ENCODE data around the gene TRAM2. TPM values are rescaled to one million over a fixed set of nuclear protein-coding genes. Genes with fewer than 3 reads are reported as not detected.

The TRAM2 gene
- total and polyA plus RNA-seq, 2 of the 13 experiments (the other 11 are each of a cell fraction or from before 2014, with no cell fraction given) = 49.1 to 72.5 TPM

- in situ Hi-C loops (cut with HindIII; ENCODE audit: extremely low pct_ligation_motif_present, low pct_unique_long_range_greater_than_20kb) (no loop called here), intact Hi-C loops (cut with micrococcal nuclease; ENCODE audit: unreplicated experiment) (no loop called here)
- peaks cover 29% of the 10 kb centered on the region for H3K4me1 ChIP-seq (ENCODE audit: insufficient read depth, low read length)
- no peak overlapping the region for H2AFZ ChIP-seq (ENCODE audit: low read length)
- ChIA-PET POLR2A (interaction anchor here (1.2 to 1.9 kb wide), 3 partner anchors 46 to 99 kb away, joined by 3 to 6 read pairs (median 4); no protein-coding TSS in a partner anchor), CTCF (ENCODE audit: low intra/inter-chr PET ratio, low total read pairs) (no interaction called here)
- H3K4me2 ChIP-seq (ENCODE audit: low read depth, low read length) = no peak overlapping the region
- H3K27me3 ChIP-seq (ENCODE audit: control insufficient read depth in 1 of 2, insufficient read depth in 2 of 2, low read length in 2 of 2) = no peaks in the 10 kb centered on the region
- DNase-seq (ENCODE audit: low spot score) (no peak), ATAC-seq (0 out of 3 replicates have a peak, but pooled peaks have one; percentile 2), FAIRE-seq (no peak)
- H3K79me2 ChIP-seq (ENCODE audit: insufficient read depth, low read length) = no peaks in the 10 kb centered on the region
- peaks cover 5 to 24% of the 10 kb centered on the region in 2 experiments for H3K36me3 ChIP-seq (replicated peaks in 1 of 2; ENCODE audit: control insufficient read depth in 1 of 2, insufficient read depth in 2 of 2, low read length in 2 of 2)
- TF ChIP-seq POLR2A (IDR thresholded peaks at IDR 0.05; ENCODE audit: insufficient read depth in 1 of 2, low read depth in 2 of 2, low read length in 2 of 2) (0 out of 4 replicates have a peak, but pooled peaks of 1 of the 2 experiments have one; percentile 15), SAFB2 (CRISPR knock-in tag; IDR thresholded peaks at IDR 0.05; ENCODE audit: borderline replicate concordance, low read depth) (0 out of 2 replicates have a peak, but pooled peaks have one; percentile 7), ONECUT2 (CRISPR knock-in tag; IDR thresholded peaks at IDR 0.05) (no peak)
- 100% methylated on average over 1 of the region's 1 CpG for WGBS (ENCODE audit: low lambda C conversion rate)
- no peak overlapping the region for H3K27ac ChIP-seq (ENCODE audit: extremely low read length, insufficient read depth, low read length)
- BruUV-seq (replicated peaks) = no TSS peak
- H3K9ac ChIP-seq (ENCODE audit: insufficient read depth, low read depth, low read length) = no peak overlapping the region
- no peaks in the 10 kb centered on the region for H3K9me3 ChIP-seq (ENCODE audit: low read length)
- no peaks in the 10 kb centered on the region for H4K20me1 ChIP-seq (ENCODE audit: insufficient read depth, low read length)
- no peak overlapping the region for H3K4me3 ChIP-seq (replicated peaks in 1 of 3; ENCODE audit: insufficient read depth in 1 of 3, low read depth in 2 of 3, low read length in 3 of 3)
Measured at GRCh38 chr6:52499026-52499425, 77.8 kb downstream of the TRAM2 start.

GRCh38 chr6:52498538-52499017 is 78.3 kb downstream of the TRAM2 start:
- H3K9ac ChIP-seq (ENCODE audit: insufficient read depth, low read depth, low read length) = no peak overlapping the region
- no peak overlapping the region for H3K4me3 ChIP-seq (replicated peaks in 1 of 3; ENCODE audit: insufficient read depth in 1 of 3, low read depth in 2 of 3, low read length in 3 of 3)
- intact Hi-C loops (cut with micrococcal nuclease; ENCODE audit: unreplicated experiment) = no loop called here
- H3K4me2 ChIP-seq (ENCODE audit: low read depth, low read length) = no peak overlapping the region
- ATAC-seq (no peak), DNase-seq (ENCODE audit: low spot score) (no peak), FAIRE-seq (no peak)
- peaks cover 5 to 19% of the 10 kb centered on the region in 2 experiments for H3K36me3 ChIP-seq (replicated peaks in 1 of 2; ENCODE audit: control insufficient read depth in 1 of 2, insufficient read depth in 2 of 2, low read length in 2 of 2)
- no peaks in the 10 kb centered on the region for H4K20me1 ChIP-seq (ENCODE audit: insufficient read depth, low read length)
- peaks cover 33% of the 10 kb centered on the region for H3K4me1 ChIP-seq (ENCODE audit: insufficient read depth, low read length)
- no peak overlapping the region for H3K27ac ChIP-seq (ENCODE audit: extremely low read length, insufficient read depth, low read length)
- H3K79me2 ChIP-seq (ENCODE audit: insufficient read depth, low read length) = no peaks in the 10 kb centered on the region
- ChIA-PET CTCF (ENCODE audit: low intra/inter-chr PET ratio, low total read pairs) (no interaction called here), POLR2A (interaction anchor here (1.2 to 1.9 kb wide), 3 partner anchors 47 to 100 kb away, joined by 3 to 6 read pairs (median 4); no protein-coding TSS in a partner anchor)
- no peaks in the 10 kb centered on the region for H3K9me3 ChIP-seq (ENCODE audit: low read length)
- no peaks in the 10 kb centered on the region for H3K27me3 ChIP-seq (ENCODE audit: control insufficient read depth in 1 of 2, insufficient read depth in 2 of 2, low read length in 2 of 2)
- in situ Hi-C loops (cut with HindIII; ENCODE audit: extremely low pct_ligation_motif_present, low pct_unique_long_range_greater_than_20kb) = no loop called here
- WGBS (ENCODE audit: low lambda C conversion rate) = 94% methylated on average over 11 of the region's 11 CpGs
- H2AFZ ChIP-seq (ENCODE audit: low read length) = no peak overlapping the region
- no TSS peak for BruUV-seq (replicated peaks)
- TF ChIP-seq ZNF484 (CRISPR knock-in tag; IDR thresholded peaks at IDR 0.05; ENCODE audit: borderline replicate concordance, low read depth) (no peak), CSRNP2 (CRISPR knock-in tag; conservative IDR thresholded peaks at IDR 0.05; ENCODE audit: low read depth) (no peak), SP4 (CRISPR knock-in tag; IDR thresholded peaks at IDR 0.05) (0 out of 2 replicates have a peak, but pooled peaks have one; percentile 20), TFDP1 (CRISPR knock-in tag; IDR thresholded peaks at IDR 0.05; ENCODE audit: borderline replicate concordance) (no peak), ZNF83 (CRISPR knock-in tag; IDR thresholded peaks at IDR 0.05; ENCODE audit: borderline replicate concordance) (no peak), ZNF615 (CRISPR knock-in tag; IDR thresholded peaks at IDR 0.05; ENCODE audit: borderline replicate concordance) (no peak), KDM3A (CRISPR knock-in tag; IDR thresholded peaks at IDR 0.05; ENCODE audit: low read depth) (no peak), MXD4 (CRISPR knock-in tag; IDR thresholded peaks at IDR 0.05) (no peak), TEAD2 (CRISPR knock-in tag; IDR thresholded peaks at IDR 0.05) (no peak), STAT6 (CRISPR knock-in tag; IDR thresholded peaks at IDR 0.05; ENCODE audit: borderline replicate concordance) (peak; percentile 26; the same call in 1 of the 2 replicates)

Measured in HepG2 (cell line).